Panc1 (cell line): Measurements from ENCODE around the gene WAS. TPM values are rescaled to one million over a fixed set of nuclear protein-coding genes. Genes with fewer than 3 reads are reported as not detected.
"Not testable (repeated sequence)": the region's sequence is repeated elsewhere in the genome, so short reads cannot be mapped to it uniquely, and the experiment has no call there.

Experiments
- ATAC-seq: fragments of 200-7000 bp; cut with Tn5 transposase; 2 replicates; pipeline ENCODE4 v1.9.1; 2020; ENCODE audit warnings: mild to moderate bottlenecking, moderate library complexity
- BruUV-seq: library from RNA; stranded (reverse); fragments of 400-500 nt; replicated peaks from 2 replicates; lab custom pipeline; 2021; lab: Mats Ljungman, UMichigan
- CTCF ChIA-PET: fragments of 300-600 bp; sonication (Branson Sonifier 250); formaldehyde crosslinking; loops from one replicate; lab custom pipeline; 2022; ENCODE audit warnings: antibody characterized with exemption; lab: Charles Lee
- POLR2A ChIA-PET: fragments of 300-600 bp; sonication (Branson Sonifier 250); formaldehyde crosslinking; loops from one replicate; lab custom pipeline; 2022; ENCODE audit warnings: antibody characterized with exemption; lab: Charles Lee
- DNase-seq: peaks from one replicate; pipeline ENCODE4 v3.0.0-alpha.2; 2010; ENCODE audit warnings: low read depth, low spot score
- H3K27ac ChIP-seq: 2 replicates; pipeline ENCODE4 v1.5.1; 2011; ENCODE audit warnings: mild to moderate bottlenecking, low read length, inconsistent platforms
- H3K27me3 ChIP-seq: fragments of 200-500 bp; sonication (Bioruptor generic); 2 replicates; pipeline ENCODE4 v1.6.0; 2014; ENCODE audit warnings: low read length, inconsistent platforms; ENCODE audit not compliant: control insufficient read depth, insufficient read depth
- H3K36me3 ChIP-seq: fragments of 200-500 bp; sonication (Bioruptor generic); 2 replicates; pipeline ENCODE4 v1.5.1; 2014; ENCODE audit warnings: inconsistent platforms, mild to moderate bottlenecking, low read length, moderate library complexity; ENCODE audit not compliant: control insufficient read depth, insufficient read depth
- H3K4me1 ChIP-seq: 2 replicates; pipeline ENCODE4 v1.5.1; 2011; ENCODE audit warnings: inconsistent platforms, mild to moderate bottlenecking, low read length, moderate library complexity; ENCODE audit not compliant: control insufficient read depth, insufficient read depth
- H3K4me3 ChIP-seq, 2 experiments: 2 replicates each; pipeline ENCODE4 v1.5.1; 2011 to 2012; ENCODE audit warnings: low read depth in 2 of 2, low read length in 2 of 2, mild to moderate bottlenecking in 2 of 2, inconsistent platforms in 1 of 2, moderate library complexity in 1 of 2
- H3K9me3 ChIP-seq: fragments of 200-500 bp; sonication (Bioruptor generic); 2 replicates; pipeline ENCODE4 v1.5.1; 2014; ENCODE audit warnings: low read depth, mild to moderate bottlenecking, inconsistent platforms, low read length, moderate library complexity; ENCODE audit not compliant: control insufficient read depth, insufficient read depth
- POLR2AphosphoS5 ChIP-seq: IDR thresholded peaks from 2 replicates; pipeline ENCODE4 v1.6.1; 2012; ENCODE audit warnings: mild to moderate bottlenecking, low read depth, low read length, moderate library complexity
- SIN3A ChIP-seq: IDR thresholded peaks from 2 replicates; pipeline ENCODE4 v1.6.1; 2012; ENCODE audit warnings: low read depth, mild to moderate bottlenecking, low read length, moderate library complexity, borderline replicate concordance; ENCODE audit not compliant: insufficient read depth
- TCF7L2 ChIP-seq: IDR thresholded peaks from 2 replicates; pipeline ENCODE4 v1.6.1; 2011; ENCODE audit warnings: mild to moderate bottlenecking, low read depth, low read length, inconsistent platforms
- in situ Hi-C: cut with HindIII; loops from 2 replicates; pipeline ENCODE4 v1.10.0; 2016; ENCODE audit warnings: low sequenced_read_pairs, low pct_unique_long_range_greater_than_20kb
- intact Hi-C: fragments of 100-400 bp; cut with micrococcal nuclease; formaldehyde crosslinking; loops from one replicate; pipeline ENCODE4 v1.10.0; 2022; ENCODE audit not compliant: unreplicated experiment
- total RNA-seq: library from RNA; stranded (reverse); gene quantifications from one replicate; pipeline ENCODE4 v1.2.1, GENCODE V29; 2021; ENCODE audit not compliant: unreplicated experiment
- TF ChIP-seq, protein P1 (sequence below): fragments of 450-650 bp; IDR thresholded peaks from 2 replicates; pipeline ENCODE4 v1.5.1; 2017; ENCODE audit warnings: mild to moderate bottlenecking
- TF ChIP-seq, protein P2 (sequence below), 2 experiments: IDR thresholded peaks; 2 replicates each; pipeline ENCODE4 v1.6.1; 2011 to 2012; ENCODE audit warnings: low read depth in 2 of 2, control low read depth in 1 of 2, low read length in 1 of 2, mild to moderate bottlenecking in 1 of 2, moderate library complexity in 1 of 2; ENCODE audit not compliant: insufficient read depth in 1 of 2

WAS gene
- total RNA-seq, 1 experiment from 2014 or later = 0.82 TPM

DNA sequence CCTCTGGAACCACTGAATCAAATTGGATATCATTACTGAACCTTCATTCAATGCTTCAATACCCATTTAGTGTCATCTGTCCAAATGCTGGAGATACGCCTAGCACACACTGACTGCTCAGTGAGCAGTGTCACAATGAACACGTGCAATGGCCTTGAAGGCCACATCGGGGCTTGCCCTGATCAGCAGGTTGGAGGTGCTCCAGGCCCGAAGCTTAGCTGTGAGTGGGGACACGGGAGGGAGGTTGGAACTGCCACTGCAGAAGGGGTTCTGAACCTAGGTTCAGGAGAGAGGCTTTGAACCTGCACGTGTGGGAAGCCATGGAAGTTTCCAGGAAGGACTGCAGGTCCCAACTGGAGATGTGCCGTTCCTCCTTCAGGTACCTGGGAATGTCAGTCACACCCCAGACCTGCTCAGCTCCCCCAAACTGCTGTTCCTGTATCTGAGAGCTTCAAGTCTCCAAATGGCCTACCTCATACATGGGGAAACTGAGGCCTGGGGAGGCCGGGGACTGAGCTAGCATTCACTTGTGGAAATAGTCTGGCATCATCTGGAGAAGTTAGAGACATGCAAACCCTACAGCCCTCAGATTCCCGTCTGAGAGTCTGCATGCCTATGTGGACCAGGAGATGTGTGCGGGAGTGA is 1.9 kb upstream of the WAS start:
- intact Hi-C loops (no loop called here), in situ Hi-C loops (no loop called here)
- TF ChIP-seq, protein P1, sequence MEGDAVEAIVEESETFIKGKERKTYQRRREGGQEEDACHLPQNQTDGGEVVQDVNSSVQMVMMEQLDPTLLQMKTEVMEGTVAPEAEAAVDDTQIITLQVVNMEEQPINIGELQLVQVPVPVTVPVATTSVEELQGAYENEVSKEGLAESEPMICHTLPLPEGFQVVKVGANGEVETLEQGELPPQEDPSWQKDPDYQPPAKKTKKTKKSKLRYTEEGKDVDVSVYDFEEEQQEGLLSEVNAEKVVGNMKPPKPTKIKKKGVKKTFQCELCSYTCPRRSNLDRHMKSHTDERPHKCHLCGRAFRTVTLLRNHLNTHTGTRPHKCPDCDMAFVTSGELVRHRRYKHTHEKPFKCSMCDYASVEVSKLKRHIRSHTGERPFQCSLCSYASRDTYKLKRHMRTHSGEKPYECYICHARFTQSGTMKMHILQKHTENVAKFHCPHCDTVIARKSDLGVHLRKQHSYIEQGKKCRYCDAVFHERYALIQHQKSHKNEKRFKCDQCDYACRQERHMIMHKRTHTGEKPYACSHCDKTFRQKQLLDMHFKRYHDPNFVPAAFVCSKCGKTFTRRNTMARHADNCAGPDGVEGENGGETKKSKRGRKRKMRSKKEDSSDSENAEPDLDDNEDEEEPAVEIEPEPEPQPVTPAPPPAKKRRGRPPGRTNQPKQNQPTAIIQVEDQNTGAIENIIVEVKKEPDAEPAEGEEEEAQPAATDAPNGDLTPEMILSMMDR = no peak
- TF ChIP-seq, protein P2, sequence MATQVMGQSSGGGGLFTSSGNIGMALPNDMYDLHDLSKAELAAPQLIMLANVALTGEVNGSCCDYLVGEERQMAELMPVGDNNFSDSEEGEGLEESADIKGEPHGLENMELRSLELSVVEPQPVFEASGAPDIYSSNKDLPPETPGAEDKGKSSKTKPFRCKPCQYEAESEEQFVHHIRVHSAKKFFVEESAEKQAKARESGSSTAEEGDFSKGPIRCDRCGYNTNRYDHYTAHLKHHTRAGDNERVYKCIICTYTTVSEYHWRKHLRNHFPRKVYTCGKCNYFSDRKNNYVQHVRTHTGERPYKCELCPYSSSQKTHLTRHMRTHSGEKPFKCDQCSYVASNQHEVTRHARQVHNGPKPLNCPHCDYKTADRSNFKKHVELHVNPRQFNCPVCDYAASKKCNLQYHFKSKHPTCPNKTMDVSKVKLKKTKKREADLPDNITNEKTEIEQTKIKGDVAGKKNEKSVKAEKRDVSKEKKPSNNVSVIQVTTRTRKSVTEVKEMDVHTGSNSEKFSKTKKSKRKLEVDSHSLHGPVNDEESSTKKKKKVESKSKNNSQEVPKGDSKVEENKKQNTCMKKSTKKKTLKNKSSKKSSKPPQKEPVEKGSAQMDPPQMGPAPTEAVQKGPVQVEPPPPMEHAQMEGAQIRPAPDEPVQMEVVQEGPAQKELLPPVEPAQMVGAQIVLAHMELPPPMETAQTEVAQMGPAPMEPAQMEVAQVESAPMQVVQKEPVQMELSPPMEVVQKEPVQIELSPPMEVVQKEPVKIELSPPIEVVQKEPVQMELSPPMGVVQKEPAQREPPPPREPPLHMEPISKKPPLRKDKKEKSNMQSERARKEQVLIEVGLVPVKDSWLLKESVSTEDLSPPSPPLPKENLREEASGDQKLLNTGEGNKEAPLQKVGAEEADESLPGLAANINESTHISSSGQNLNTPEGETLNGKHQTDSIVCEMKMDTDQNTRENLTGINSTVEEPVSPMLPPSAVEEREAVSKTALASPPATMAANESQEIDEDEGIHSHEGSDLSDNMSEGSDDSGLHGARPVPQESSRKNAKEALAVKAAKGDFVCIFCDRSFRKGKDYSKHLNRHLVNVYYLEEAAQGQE (IDR thresholded peaks at IDR 0.05; ENCODE audit: insufficient read depth in 1 of 2, low read depth in 2 of 2, low read length in 1 of 2) = no peak
- TF ChIP-seq POLR2AphosphoS5 (no peak), SIN3A (no peak), TCF7L2 (no peak)
- Histone ChIP-seq H3K9me3 (no peaks in the 10 kb centered on the region), H3K4me3 (no peak overlapping the region), H3K27me3 (no peaks in the 10 kb centered on the region), H3K27ac (no peak overlapping the region), H3K4me1 (peaks cover 4% of the 10 kb centered on the region; the same call in 1 of the 2 replicates), H3K36me3 (no peaks in the 10 kb centered on the region)
- BruUV-seq = no TSS peak
- ChIA-PET CTCF (no interaction called here), POLR2A (no interaction called here)
- ATAC-seq = no peak
- DNase-seq = no peak

DNA sequence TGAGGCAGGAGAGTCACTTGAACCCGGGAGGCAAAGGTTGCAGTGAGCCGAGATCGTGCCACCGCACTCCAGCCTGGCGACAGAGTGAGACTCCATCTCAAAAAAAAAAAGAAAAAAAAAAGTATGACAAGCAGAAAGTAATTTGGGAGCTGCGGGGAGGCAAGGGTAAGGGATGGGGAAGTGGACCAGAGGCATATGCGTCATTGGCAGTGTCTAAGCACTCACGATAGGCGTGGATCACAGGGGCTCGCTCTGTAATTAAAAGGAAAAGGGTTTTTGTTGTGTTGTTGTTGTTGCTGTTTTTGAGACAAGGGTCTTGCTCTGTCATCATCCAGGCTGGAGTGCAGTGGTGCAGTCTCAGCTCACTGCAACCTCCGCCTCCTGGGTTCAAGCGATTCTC is 804 bp upstream of the WAS start:
- intact Hi-C loops, H3K27ac ChIP-seq, H3K27me3 ChIP-seq, BruUV-seq, H3K4me1 ChIP-seq, DNase-seq, H3K36me3 ChIP-seq, ATAC-seq, H3K9me3 ChIP-seq, in situ Hi-C loops, H3K4me3 ChIP-seq, POLR2A ChIA-PET, CTCF ChIA-PET: not testable (repeated sequence)

GRCh38 chrX:48684134-48684533 is 535 bp downstream of the WAS start:
- Histone ChIP-seq H3K4me1 (no peaks in the 10 kb centered on the region), H3K27ac (no peak overlapping the region), H3K27me3 (no peaks in the 10 kb centered on the region), H3K4me3 (no peak overlapping the region), H3K9me3 (no peaks in the 10 kb centered on the region), H3K36me3 (no peaks in the 10 kb centered on the region)
- intact Hi-C loops = no loop called here
- no TSS peak for BruUV-seq
- POLR2A ChIA-PET = no interaction called here
- in situ Hi-C loops = no loop called here
- DNase-seq (no peak), ATAC-seq (no peak)
- CTCF ChIA-PET = interaction anchor here (0.6 kb wide), 1 partner anchor 506 kb away, joined by 3 read pairs; no protein-coding TSS in a partner anchor
- TF ChIP-seq SIN3A (no peak), POLR2AphosphoS5 (no peak), TCF7L2 (no peak)
- TF ChIP-seq, protein P2 (IDR thresholded peaks at IDR 0.05; ENCODE audit: insufficient read depth in 1 of 2, low read depth in 2 of 2, low read length in 1 of 2) = no peak
- TF ChIP-seq, protein P1 = no peak
